ENCODE data around the gene CELSR2. TPM values are rescaled to one million over a fixed set of nuclear protein-coding genes. Genes with fewer than 3 reads are reported as not detected.
A peak's percentile ranks its signal among the peaks of the same experiment; 100 is the strongest.

Gene CELSR2
- total and polyA plus RNA-seq, 11 donors, result 1.6 to 11.9 (median 7.4) TPM

GRCh38 chr1:109272021-109272799, 22.9 kb downstream of the CELSR2 start:
- Histone ChIP-seq H3K9me3 (no peaks in the 10 kb centered on the region), H3K27ac (no peak overlapping the region), H3K4me3 (no peak overlapping the region), H3K27me3 (no peaks in the 10 kb centered on the region), H3K36me3 (no peaks in the 10 kb centered on the region), H3K4me1 (peaks cover 0 to 3% (median under 1%) of the 10 kb centered on the region in 12 donors)
- ATAC-seq, result peak in 1 of 4 donors; percentile 16
- DNase-seq, result peak in 2 of 5 donors; percentile 56 to 61
- intact Hi-C loops (cut with DNase I), result loop anchor here in 1 of 10 donors (10.0 kb wide), 1 partner anchor 263 kb away; the partner anchor contains the start of gene GPR61
- WGBS, 4 donors, result 78 to 85% (median 81%) methylated on average over 12 to 13 of the region's 13 CpGs
- no peak for TF ChIP-seq POLR2A (IDR thresholded peaks at IDR 0.05)
- TF ChIP-seq CTCF (IDR thresholded peaks at IDR 0.05), result no peak

- DNase-seq (no peak), ATAC-seq (peak in 1 of 4 donors; percentile 19)
- no peaks in the 10 kb centered on the region for H3K27me3 ChIP-seq
- TF ChIP-seq POLR2A (IDR thresholded peaks at IDR 0.05) (no peak), CTCF (IDR thresholded peaks at IDR 0.05) (no peak)
- no peaks in the 10 kb centered on the region for H3K9me3 ChIP-seq
- H3K27ac ChIP-seq, result peak overlapping the region in 1 of 12 donors; percentile 11
- H3K36me3 ChIP-seq, result no peaks in the 10 kb centered on the region
- peaks cover 0 to 7% (median 1%) of the 10 kb centered on the region in 12 donors for H3K4me1 ChIP-seq
- WGBS, 4 donors, result 83 to 90% (median 86%) methylated on average over 9 to 16 of the region's 16 CpGs
- intact Hi-C loops (cut with DNase I), result loop anchor here in 1 of 10 donors (10.0 kb wide), 1 partner anchor 262 kb away; the partner anchor contains the start of gene GPR61
- H3K4me3 ChIP-seq, result no peak overlapping the region
Measured at GRCh38 chr1:109272831-109273547, 23.6 kb downstream of the CELSR2 start.

DNA sequence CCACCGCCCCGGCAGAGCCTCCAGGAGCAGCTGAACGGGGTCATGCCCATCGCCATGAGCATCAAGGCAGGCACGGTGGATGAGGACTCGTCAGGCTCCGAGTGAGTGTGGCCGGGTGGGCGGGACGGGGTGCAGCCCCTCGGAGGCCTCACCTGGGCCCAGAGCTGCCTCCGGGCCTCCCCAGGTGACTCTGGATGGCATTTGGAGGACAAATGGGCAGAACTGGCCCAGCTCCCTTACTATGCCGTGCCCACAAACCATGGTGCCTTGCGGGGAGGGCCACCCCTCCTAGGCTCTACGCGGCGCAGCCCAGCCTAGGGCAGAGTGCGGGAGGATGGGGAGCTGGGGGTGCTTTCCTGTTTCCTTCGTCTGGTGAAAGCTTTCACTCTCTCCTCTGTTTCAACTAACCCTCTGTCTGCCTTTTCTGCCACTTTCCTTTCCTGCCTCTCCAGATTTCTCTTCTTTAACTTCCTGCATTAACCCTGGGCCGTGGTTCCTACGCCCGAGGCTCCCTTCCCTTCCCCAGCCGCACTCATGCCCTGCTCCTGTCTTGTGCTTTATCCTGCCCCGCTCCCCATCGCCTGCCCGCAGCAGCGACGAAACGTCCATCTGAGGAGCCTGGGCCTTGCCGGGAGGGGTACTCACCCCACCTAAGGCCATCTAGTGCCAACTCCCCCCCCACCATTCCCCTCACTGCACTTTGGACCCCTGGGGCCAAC, 24.4 kb downstream of the CELSR2 start:
- no peak for ATAC-seq
- Histone ChIP-seq H3K27me3 (no peaks in the 10 kb centered on the region), H3K36me3 (no peaks in the 10 kb centered on the region), H3K27ac (no peak overlapping the region), H3K4me1 (peaks cover 0 to 7% (median 1%) of the 10 kb centered on the region in 12 donors), H3K9me3 (no peaks in the 10 kb centered on the region), H3K4me3 (no peak overlapping the region)
- TF ChIP-seq CTCF (IDR thresholded peaks at IDR 0.05), result no peak
- no peak for DNase-seq
- WGBS, 4 donors, result 83 to 88% (median 86%) methylated on average over 20 to 30 of the region's 30 CpGs
- intact Hi-C loops (cut with DNase I), result loop anchor here in 1 of 10 donors (10.0 kb wide), 1 partner anchor 261 kb away; the partner anchor contains the start of gene GPR61
